Body of pancreas (tissue), 4 donors: ENCODE results near the gene ATG101.

Experiments used
- POLR2A ChIP-seq, 3 donors: fragments of 450-650 bp; IDR thresholded peaks; one replicate each; pipeline ENCODE4 v1.6.1; 2016; ENCODE audit warnings: antibody characterized with exemption in 3 of 3, mild to moderate bottlenecking in 2 of 3
- TF ChIP-seq, protein P1 (sequence below), 7 experiments: fragments of 450-650 bp in 4 of 7; fragments of 200-600 bp in 3 of 7; sonication (generic) in 3 of 7; IDR thresholded peaks; one replicate each; pipeline ENCODE4 v1.5.1; 2016 to 2019; ENCODE audit warnings: antibody characterized with exemption in 7 of 7

DNA sequence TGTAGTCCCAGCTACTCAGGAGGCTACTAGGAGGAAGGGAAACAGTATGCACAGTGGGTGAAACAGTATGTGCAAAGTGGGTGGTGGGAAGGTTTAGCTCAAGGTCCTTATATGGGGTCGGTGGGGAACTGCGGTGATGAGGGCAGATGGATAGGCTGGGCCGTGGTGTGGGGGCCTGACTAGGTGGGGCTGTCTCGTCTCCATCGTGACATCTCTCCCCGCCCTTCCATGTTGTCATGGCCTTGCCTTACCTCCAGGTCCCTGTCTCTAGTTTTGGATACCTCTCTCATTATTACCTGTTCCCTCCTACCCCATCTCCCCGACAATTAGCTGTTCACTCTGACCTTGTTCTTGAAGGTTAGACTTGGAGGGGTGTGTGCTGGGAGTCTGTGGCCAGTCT is 22.9 kb upstream of the ATG101 start:
- TF ChIP-seq, protein P1, sequence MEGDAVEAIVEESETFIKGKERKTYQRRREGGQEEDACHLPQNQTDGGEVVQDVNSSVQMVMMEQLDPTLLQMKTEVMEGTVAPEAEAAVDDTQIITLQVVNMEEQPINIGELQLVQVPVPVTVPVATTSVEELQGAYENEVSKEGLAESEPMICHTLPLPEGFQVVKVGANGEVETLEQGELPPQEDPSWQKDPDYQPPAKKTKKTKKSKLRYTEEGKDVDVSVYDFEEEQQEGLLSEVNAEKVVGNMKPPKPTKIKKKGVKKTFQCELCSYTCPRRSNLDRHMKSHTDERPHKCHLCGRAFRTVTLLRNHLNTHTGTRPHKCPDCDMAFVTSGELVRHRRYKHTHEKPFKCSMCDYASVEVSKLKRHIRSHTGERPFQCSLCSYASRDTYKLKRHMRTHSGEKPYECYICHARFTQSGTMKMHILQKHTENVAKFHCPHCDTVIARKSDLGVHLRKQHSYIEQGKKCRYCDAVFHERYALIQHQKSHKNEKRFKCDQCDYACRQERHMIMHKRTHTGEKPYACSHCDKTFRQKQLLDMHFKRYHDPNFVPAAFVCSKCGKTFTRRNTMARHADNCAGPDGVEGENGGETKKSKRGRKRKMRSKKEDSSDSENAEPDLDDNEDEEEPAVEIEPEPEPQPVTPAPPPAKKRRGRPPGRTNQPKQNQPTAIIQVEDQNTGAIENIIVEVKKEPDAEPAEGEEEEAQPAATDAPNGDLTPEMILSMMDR (IDR thresholded peaks at IDR 0.05) = no peak
- no peak for TF ChIP-seq POLR2A (IDR thresholded peaks at IDR 0.05)
